K562 (cell line): ENCODE data around the gene TMCC1. TPM values are rescaled to one million over a fixed set of nuclear protein-coding genes. Genes with fewer than 3 reads are reported as not detected.

Source experiments
- ARID1B ChIP-seq: fragments of 450-650 bp; IDR thresholded peaks from 2 replicates; pipeline ENCODE4 v1.6.1; 2016; ENCODE audit warnings: antibody characterized with exemption, mild to moderate bottlenecking, inconsistent platforms
- ATF1 ChIP-seq, 2 experiments: fragments of 450-650 bp in 1 of 2; IDR thresholded peaks; 2 replicates each; pipeline ENCODE4 v1.6.1; 2016; ENCODE audit warnings: missing compliant biosample characterization in 1 of 2, missing genetic modification characterization in 1 of 2
- C11orf30 ChIP-seq: fragments of 450-650 bp; IDR thresholded peaks from 2 replicates; pipeline ENCODE4 v1.6.1; 2016; ENCODE audit warnings: low read depth, mild to moderate bottlenecking
- E2F1 ChIP-seq: sonication (generic); formaldehyde crosslinking; IDR thresholded peaks from 2 replicates; pipeline ENCODE4 v1.8.1; 2023; ENCODE audit warnings: mild to moderate bottlenecking, missing genetic modification reagents, moderate library complexity
- ELF1 ChIP-seq: fragments of 200-800 bp; sonication (Bioruptor generic); IDR thresholded peaks from 2 replicates; pipeline ENCODE4 v1.6.1; 2016; ENCODE audit warnings: missing genetic modification characterization, missing compliant biosample characterization
- HDAC2 ChIP-seq: fragments of 450-650 bp; IDR thresholded peaks from 2 replicates; pipeline ENCODE4 v1.6.1; 2016; ENCODE audit warnings: mild to moderate bottlenecking
- HNRNPLL ChIP-seq: fragments of 200-400 bp; formaldehyde crosslinking; IDR thresholded peaks from 2 replicates; pipeline ENCODE4 v1.6.1; 2017; ENCODE audit warnings: low read length, low read depth, mild to moderate bottlenecking; ENCODE audit not compliant: poor library complexity, severe bottlenecking
- MAFK ChIP-seq: IDR thresholded peaks from 2 replicates; pipeline ENCODE4 v1.6.1; 2011; ENCODE audit warnings: low read length, improper control_type of control experiment
- MECOM ChIP-seq: fragments of 250-450 bp; sonication (Bioruptor Pico); IDR thresholded peaks from 2 replicates; pipeline ENCODE4 v1.8.0; 2022; ENCODE audit warnings: inconsistent platforms
- NCOA1 ChIP-seq: fragments of 450-650 bp; IDR thresholded peaks from 2 replicates; pipeline ENCODE4 v1.6.1; 2016; ENCODE audit warnings: low read depth
- POLR3A ChIP-seq: IDR thresholded peaks from 2 replicates; pipeline ENCODE4 v1.6.1; 2011; ENCODE audit warnings: borderline replicate concordance, mild to moderate bottlenecking, moderate library complexity; ENCODE audit not compliant: insufficient read length, insufficient read depth; ENCODE audit errors: extremely low read depth
- SIRT6 ChIP-seq: IDR thresholded peaks from one replicate; pipeline ENCODE4 v1.6.1; 2012; ENCODE audit warnings: low read depth, mild to moderate bottlenecking, control low read depth, inconsistent platforms, low read length, moderate library complexity
- SMAD3 ChIP-seq: fragments of 450-650 bp; formaldehyde crosslinking; conservative IDR thresholded peaks from 2 replicates; pipeline ENCODE4 v1.4.0; 2020; ENCODE audit warnings: mild to moderate bottlenecking
- SMARCA4 ChIP-seq: fragments of 450-650 bp; IDR thresholded peaks from 2 replicates; pipeline ENCODE4 v1.6.1; 2016
- SRSF3 ChIP-seq: fragments of 200-400 bp; formaldehyde crosslinking; IDR thresholded peaks from 2 replicates; pipeline ENCODE4 v1.6.1; 2016; ENCODE audit warnings: mild to moderate bottlenecking, low read length, moderate library complexity; ENCODE audit not compliant: insufficient read depth
- TCFL5 ChIP-seq: fragments of 250-450 bp; sonication (Bioruptor Pico); conservative IDR thresholded peaks from 2 replicates; pipeline ENCODE4 v1.6.1; 2021; ENCODE audit warnings: mild to moderate bottlenecking, moderate library complexity, matching md5 sums
- ZBTB33 ChIP-seq: sonication (generic); formaldehyde crosslinking; IDR thresholded peaks from 2 replicates; pipeline ENCODE4 v1.8.1; 2023; ENCODE audit warnings: mild to moderate bottlenecking, missing genetic modification reagents
- ZBTB8A ChIP-seq: fragments of 450-650 bp; IDR thresholded peaks from 2 replicates; pipeline ENCODE4 v1.6.1; 2018; ENCODE audit warnings: mild to moderate bottlenecking, moderate library complexity; ENCODE audit not compliant: partially characterized antibody
- ZNF146 ChIP-seq: IDR thresholded peaks from one replicate; pipeline ENCODE4 v1.6.1; 2018; ENCODE audit warnings: missing compliant biosample characterization; ENCODE audit not compliant: unreplicated experiment
- ZNF311 ChIP-seq: fragments of 250-450 bp; sonication (Bioruptor Pico); IDR thresholded peaks from 2 replicates; pipeline ENCODE4 v1.4.0; 2020; ENCODE audit warnings: mild to moderate bottlenecking, moderate library complexity
- ZNF778 ChIP-seq: fragments of 450-650 bp; formaldehyde crosslinking; IDR thresholded peaks from 2 replicates; pipeline ENCODE4 v1.4.0; 2020; ENCODE audit warnings: mild to moderate bottlenecking, moderate library complexity
- polyA plus RNA-seq, 8 experiments: library from polyadenylated mRNA; depleted of rRNA in 4 of 8; stranded (reverse) in 5 of 8; unstranded in 3 of 8; fragments of >200 nt; fragmentation: Nextera tagmentation in 2 of 8; fragmentation: Illumina TruSeq in 1 of 8; extraction: Ambion mirVana in 2 of 8; extraction: Trizol in 1 of 8; gene quantifications; 2 replicates each; pipeline versions ENCODE4 v1.2.1 to v1.2.3, GENCODE V29; 2011 to 2014; ENCODE audit warnings: inconsistent platforms in 1 of 8, missing spikeins in 1 of 8
- total RNA-seq, 7 experiments: library from RNA; depleted of rRNA in 6 of 7; stranded (reverse); fragments of >200 nt in 6 of 7; fragmentation: Illumina TruSeq in 2 of 7; extraction: Trizol in 2 of 7; gene quantifications; 2 replicates each; pipeline versions ENCODE4 v1.2.1 to v1.2.3, GENCODE V29; 2011 to 2021; ENCODE audit warnings: low replicate concordance in 1 of 7

The TMCC1 gene
- total and polyA plus RNA-seq, 9 of the 15 experiments (the other 6 are each of a cell fraction or from before 2014, with no cell fraction given): 0.89 to 8.7 (median 4.0) TPM

- TF ChIP-seq ATF1 (CRISPR knock-in tag; IDR thresholded peaks at IDR 0.05): no peak
- no peak for TF ChIP-seq ATF1 (tag; IDR thresholded peaks at IDR 0.05)
- TF ChIP-seq ELF1 (tag): no peak
- TF ChIP-seq MECOM: no peak
- no peak for TF ChIP-seq POLR3A
- TF ChIP-seq HDAC2: 0 out of 2 replicates have a peak, but pooled peaks have one; percentile 26
- no peak for TF ChIP-seq ZNF311 (CRISPR knock-in tag)
- no peak for TF ChIP-seq ZBTB8A
- no peak for TF ChIP-seq ZBTB33
- no peak for TF ChIP-seq TCFL5 (CRISPR knock-in tag)
- TF ChIP-seq NCOA1: no peak
- TF ChIP-seq ZNF146 (CRISPR knock-in tag): no peak
- TF ChIP-seq MAFK: peak; percentile 81
- no peak for TF ChIP-seq SRSF3
- no peak for TF ChIP-seq E2F1
- TF ChIP-seq SIRT6: no peak
- no peak for TF ChIP-seq HNRNPLL
- 0 out of 2 replicates have a peak, but pooled peaks have one; percentile 26 for TF ChIP-seq ARID1B
- 0 out of 2 replicates have a peak, but pooled peaks have one; percentile 50 for TF ChIP-seq SMARCA4
- no peak for TF ChIP-seq ZNF778
- TF ChIP-seq C11orf30: peak; percentile 92
- TF ChIP-seq SMAD3 (CRISPR knock-in tag): no peak
Measured at GRCh38 chr3:129657261-129658046, 236.1 kb downstream of the TMCC1 start (continued).
